SJCRH30 (cell line): Measurements from ENCODE around the gene CCDC174. TPM values are rescaled to one million over a fixed set of nuclear protein-coding genes. Genes with fewer than 3 reads are reported as not detected.

Experiments used
- total RNA-seq: library from RNA; depleted of rRNA; stranded (reverse); fragments of >200 nt; shearing (Covaris generic); gene quantifications from 2 replicates; pipeline ENCODE4 v1.2.3, GENCODE V29; 2014; rRNA removed

The CCDC174 gene
- total RNA-seq, 1 experiment from 2014 or later = 16.6 TPM

Other genes starting within 250 kb of the CCDC174 start
- 10.5 and 10.9 TPM in 2 replicates for gene SLC6A6, start 249.2 kb upstream of the CCDC174 start, total RNA-seq
- gene GRIP2, start 111.4 kb upstream of the CCDC174 start, total RNA-seq = 0.57 and 0.96 TPM in 2 replicates
- gene C3orf20, start 23.4 kb downstream of the CCDC174 start, total RNA-seq = not detected in 2 replicates
- gene FGD5, start 167.2 kb downstream of the CCDC174 start, total RNA-seq = not detected in 2 replicates